NCI-H2107 treated with DMSO at 0.1 percent for 48 hours (cell line): Measurements from ENCODE around the gene ZNF79.

Experiments
- DNase-seq: peaks from one replicate; lab custom pipeline; 2025; ENCODE audit not compliant: unreplicated experiment; lab: John Stamatoyannopoulos, UW

ZNF79 gene

DNA sequence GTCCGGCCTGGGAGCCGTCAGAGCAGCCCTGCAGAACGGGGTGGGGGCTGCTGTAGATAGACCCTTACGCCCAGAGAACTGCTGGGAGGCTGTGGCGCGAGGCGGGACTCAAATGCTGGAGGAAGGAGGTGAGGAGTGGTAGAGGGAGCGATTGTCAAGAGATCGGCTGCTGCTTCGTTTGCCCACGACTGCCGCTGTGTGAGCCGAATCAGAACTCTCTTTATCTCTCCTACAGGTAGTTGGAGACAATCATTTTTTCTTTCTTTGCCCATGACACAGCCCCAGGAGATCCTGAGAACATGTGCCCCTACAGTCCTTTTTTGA is 456 bp downstream of the ZNF79 start:
- no peak for DNase-seq

DNA sequence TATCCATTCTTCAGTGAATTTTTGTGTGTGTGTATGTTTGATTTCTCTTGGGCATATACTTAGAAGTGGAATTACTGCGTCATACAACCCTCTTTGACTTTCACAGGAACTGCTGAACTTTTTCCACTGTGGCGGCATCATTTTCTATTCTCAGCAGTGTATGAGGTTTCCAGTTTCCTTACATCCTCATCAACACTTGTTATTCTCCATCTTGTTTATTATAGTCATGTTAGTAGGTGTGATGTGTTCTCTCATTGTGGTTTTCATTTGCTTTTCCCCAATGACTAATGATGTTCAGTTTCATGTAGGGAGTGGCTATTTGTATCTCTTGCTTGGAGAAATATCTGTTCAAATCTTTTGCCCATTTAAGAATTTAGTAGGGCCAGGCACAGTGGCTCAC is 2.6 kb downstream of the ZNF79 start:
- no peak for DNase-seq

DNA sequence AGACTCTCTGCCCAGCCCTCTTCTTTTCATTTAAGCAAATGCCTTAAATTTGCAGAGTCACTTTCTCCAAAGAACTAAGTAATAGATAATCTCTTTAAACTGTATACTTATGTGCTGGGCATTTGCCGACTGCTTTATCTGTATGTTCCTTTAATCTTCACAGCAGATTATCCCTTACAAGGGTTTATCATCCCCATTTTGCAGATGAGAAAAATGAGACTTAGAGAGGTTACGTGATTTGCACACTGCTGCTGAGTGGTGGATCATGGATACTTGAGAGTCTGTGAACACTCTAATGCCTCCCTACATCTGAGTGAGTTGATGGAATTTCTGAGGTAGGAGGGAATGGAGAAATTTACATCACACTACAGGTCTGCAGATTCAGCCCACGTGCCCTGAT is 4.2 kb downstream of the ZNF79 start:
- DNase-seq, result no peak

DNA sequence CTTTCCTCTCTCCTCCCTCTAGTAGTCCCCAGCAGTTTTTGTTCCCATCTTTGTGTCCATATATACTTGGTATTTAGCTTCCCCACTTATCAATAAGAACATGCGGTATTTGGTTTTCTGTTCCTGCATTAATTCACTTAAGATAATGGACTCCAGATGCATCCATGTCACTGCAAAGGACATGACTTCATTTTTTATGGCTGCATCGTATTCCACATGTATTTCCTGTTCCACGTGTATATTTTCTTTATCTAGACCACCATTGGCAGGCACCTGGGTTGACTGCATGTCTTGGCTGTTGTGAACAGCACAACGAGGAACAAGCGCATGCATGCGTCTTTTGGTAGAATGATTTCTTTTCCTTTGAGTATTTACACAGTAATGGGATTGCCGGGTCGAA is 6.2 kb downstream of the ZNF79 start:
- no peak for DNase-seq

DNA sequence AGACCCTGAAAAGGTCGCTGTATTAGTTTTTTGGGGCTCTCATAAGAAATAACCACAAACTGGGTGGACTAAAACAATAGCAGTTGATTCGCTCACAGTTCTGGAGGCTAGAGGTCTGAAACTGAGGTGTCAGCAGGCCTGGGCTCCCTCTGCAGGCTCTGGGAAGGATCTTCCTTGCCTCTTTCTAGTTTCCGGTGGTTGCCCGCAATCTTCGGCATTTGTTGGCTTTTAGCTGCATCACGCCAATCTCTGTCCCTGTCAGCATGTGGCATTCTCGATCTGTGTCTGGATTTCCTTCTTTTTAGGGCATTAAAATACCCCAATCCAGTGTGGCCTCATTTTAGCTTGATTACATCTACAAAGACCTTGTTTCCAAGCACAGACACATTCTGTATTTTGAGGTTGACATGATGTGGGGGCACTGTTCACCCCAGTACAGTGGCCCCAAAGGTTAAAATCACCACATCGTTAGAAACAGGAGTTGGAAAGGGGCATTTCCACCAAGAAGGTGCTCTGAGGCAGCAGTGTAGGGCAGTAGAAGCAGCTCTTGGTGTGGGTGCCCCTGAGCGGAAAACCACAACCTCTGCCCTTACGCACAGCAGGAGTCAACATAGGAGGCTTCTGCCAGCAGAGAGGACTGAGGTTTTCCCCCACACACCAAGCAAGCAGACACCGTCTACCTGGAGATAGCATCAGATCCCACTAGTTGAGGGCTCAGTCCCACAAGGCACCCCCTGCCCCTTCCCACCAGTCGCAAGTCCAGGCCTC is 13.5 kb downstream of the ZNF79 start:
- DNase-seq, result no peak

DNA sequence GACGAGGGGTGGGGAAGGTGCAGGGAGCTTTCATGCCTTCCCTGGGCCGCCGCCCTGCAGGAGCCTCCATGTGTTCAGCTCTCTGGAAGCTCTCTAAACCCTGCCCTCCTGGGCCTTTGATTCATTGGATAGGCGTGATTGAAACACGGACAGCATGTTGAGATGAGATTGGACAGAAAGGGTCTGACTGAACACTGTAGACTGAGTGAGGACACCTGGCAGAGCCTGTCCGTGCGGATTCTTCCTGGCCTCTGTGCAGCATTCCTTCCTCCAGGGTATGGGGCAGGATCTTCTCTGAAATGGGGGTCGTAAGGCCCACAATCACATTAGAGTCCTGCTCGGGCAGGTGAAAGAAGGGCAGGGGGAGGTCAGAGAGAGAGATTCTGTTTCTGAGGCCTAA is 14.2 kb downstream of the ZNF79 start:
- no peak for DNase-seq

DNA sequence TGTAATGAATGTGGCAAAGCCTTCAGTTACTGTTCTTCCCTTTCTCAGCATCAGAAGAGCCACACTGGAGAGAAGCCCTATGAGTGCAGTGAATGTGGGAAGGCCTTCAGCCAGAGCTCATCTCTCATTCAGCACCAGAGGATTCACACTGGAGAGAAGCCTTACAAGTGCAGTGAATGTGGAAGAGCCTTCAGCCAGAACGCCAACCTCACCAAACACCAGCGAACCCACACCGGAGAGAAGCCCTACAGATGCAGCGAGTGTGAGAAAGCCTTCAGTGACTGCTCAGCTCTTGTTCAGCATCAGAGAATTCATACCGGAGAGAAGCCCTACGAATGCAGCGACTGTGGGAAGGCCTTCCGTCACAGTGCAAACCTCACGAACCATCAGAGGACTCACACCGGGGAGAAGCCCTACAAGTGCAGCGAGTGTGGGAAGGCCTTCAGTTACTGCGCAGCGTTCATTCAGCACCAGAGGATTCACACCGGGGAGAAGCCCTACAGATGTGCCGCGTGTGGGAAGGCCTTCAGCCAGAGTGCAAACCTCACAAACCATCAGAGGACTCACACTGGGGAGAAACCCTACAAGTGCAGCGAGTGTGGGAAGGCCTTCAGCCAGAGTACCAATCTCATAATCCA is 20.2 kb downstream of the ZNF79 start:
- DNase-seq, result no peak

DNA sequence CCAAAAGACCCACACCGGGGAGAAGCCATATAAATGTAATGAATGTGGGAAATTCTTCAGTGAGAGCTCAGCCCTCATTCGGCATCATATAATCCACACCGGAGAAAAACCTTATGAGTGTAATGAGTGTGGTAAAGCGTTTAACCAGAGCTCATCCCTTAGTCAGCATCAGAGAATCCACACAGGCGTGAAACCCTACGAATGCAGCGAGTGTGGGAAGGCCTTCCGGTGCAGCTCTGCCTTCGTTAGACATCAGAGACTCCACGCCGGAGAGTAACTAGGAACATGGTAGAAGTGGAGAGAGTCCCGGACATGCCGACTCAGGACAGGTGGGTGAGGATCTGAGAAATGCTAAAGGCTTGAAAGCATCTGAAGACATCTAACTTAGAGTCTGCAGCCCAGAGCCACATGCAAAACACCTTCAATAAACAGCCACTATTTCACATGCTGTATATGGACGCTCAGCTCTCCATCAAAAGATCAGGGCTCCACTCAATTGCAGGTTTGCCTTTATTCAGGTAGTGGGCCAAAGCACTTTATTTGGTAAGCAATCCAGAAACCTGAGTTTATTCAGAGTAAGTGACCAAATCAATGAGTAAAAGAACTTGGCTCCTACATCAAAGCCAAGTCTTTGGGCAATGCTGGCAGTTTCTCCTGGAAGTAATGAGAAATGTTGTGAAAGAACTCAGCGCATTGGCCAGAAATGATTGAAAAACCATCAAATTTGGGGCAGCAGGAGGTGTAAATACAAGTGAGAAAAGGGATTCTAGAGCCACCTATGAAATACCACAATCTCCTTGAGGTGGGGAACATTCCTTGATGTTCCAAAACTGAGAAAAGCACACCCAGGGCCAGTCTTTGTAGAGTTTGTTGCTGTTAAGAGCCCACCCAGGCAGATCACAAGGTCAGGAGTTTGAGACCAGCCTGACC is 21.0 kb downstream of the ZNF79 start:
- no peak for DNase-seq

DNA sequence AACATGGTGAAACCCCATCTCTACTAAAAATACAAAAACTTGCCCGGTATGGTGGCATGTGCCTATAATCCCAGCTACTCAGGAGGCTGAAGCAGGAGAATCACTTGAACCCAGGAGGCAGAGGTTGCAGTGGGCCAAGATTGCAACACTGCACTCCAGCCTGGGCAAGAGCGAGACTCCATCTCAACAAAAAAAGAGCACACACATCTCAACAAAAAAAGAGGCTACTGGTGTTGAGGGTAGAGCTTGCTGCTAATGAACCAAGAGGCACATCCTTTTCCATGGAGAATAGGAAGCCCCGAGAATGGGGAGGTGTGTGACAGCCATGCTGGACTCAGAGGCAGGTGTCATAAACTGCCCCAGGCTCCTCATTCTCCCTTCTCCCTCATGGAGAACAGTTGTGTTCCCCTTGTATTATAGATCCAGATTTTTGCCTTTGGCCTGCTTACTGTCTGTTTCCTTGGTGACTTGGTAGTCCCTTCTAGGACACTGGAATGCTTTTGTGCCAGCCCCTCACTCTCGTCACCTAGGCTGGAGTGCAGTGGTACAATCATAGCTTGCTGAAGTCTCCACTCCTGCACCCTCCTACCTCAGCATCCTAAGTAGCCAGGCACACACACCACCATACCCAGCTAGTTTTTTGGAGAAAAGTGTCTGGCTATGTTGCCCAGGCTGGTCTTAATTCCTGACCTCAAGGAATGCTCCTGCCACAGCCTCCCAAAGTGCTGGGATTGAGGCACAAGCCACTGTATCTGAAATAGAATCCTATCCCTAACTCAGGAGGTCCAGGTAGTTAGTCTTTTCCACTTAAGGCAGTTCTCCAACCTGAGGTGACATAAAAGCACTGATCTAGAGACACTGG is 21.9 kb downstream of the ZNF79 start:
- no peak for DNase-seq

DNA sequence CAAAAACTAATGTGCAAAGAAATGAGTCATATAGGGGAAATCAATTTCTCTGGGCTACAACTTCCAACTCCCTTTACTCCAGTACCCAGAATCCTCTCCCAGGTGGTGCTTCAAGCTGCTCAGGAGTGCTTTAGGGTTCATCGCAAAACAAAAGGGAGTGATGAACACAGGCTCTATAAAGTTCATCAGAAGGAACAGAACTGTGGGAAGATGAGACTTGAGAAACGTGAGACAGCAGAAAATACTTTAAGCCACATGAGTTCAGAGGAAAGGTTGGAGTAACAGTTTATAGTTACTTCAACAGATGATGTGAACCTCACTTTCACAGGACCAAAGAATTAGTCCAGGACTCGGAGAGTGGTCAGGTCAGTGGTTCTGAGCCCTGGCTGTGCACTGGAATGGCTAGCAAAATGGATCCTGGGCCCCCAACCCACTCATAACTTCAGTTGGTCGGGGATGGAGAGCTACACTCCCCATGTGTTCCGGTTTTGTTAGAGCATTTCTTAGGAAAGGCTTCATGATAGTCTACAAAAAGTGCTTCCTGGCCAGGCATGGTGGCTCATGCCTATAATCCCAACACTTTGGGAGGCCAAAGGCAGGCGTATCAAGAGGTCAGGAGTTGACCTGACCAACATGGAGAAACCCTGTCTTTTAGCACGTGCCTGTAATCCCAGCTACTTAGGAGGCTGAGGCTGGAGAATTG is 22.7 kb downstream of the ZNF79 start:
- DNase-seq, result no peak

DNA sequence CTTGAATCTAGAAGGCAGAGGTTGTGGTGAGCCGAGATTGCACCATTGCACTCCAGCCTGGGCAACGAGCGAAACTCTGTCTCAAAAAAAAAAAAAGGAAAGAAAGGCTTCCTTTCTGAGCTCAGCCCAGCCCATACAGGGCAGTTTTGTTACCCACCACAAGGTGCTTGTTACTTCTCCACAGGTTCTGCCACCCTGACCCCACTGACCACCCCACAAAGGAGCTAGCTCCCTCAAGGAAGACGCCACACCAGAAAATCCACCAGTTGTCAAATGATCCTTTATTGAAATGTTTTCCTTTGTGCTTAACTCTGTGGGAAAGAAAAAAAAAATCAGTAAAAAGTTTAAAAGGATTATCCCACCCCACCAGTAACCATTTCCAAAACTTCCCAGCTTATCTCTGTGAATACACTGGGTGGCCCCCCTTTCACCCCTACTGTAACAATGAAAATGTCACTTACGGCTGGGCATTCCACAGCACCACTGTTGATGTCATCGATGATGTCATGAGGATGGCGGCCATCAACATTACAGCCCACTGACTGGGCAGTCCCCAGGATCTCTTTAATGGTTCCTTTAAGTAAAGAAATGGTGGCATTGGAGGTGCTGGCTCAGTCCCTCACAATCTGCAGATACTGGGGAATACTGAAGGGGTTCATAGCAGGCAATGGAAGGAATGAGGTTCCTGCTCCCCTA is 23.4 kb downstream of the ZNF79 start:
- DNase-seq, result no peak

DNA sequence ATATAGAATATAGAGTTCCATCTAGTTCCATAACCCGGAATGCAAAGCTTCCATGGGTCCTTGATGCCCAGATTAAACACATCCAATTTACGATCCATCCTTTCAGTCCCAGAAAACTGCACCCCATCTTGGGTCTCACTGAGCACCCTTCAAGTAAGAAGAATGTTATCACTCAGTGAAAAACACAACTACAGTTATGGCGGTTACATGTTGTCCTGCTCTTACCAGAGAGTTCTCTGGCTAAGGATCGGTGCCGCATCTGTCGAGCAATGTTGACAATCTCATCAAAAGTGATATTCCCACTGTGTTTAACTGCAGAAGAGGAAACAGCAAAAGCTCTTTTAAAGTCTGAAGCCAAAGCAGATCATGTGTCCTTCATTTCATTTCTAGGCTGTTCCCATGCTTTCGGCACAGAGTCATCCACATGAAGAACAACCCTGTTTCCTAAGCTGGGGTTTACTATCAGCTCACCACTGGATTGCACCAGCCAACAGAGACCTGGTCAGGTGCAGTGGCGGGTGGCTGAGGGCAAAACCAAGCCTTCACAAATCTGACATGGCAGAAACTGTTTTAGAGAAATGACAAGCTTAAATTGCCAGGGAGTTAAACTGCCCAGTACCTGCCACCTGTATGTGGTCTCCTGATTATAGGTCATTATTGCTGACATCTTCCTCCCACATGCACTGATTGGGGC is 24.1 kb downstream of the ZNF79 start:
- DNase-seq, result no peak

DNA sequence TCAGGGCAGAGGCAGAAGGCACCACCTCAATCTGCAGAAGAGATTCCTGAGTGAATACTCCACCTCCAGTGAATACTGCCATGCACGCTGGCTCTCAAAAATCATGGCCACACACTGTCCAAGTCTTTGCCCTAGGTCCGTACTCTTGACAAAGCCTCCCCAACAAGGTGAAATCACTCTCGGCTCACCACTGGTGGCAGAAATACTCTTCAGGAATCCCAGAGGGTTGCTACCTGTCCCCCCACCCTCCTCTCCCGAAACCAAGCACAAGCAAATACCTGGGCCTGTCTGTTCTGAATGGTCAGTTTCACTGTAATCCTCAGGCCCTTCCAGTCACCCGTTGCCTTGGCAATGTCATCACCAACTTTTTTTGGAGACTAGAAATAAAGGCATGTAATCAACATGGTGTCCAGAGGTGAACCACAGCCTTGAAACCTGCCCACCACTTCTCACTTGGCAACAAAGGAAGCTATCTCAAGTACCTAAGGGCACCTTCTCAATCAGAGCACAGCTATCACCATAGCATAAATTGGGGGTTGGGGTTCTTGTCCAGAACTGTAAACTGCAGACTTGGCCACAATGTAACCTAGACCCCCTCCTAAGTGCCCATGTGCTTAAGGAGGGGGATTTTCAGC is 25.3 kb downstream of the ZNF79 start:
- DNase-seq, result no peak

DNA sequence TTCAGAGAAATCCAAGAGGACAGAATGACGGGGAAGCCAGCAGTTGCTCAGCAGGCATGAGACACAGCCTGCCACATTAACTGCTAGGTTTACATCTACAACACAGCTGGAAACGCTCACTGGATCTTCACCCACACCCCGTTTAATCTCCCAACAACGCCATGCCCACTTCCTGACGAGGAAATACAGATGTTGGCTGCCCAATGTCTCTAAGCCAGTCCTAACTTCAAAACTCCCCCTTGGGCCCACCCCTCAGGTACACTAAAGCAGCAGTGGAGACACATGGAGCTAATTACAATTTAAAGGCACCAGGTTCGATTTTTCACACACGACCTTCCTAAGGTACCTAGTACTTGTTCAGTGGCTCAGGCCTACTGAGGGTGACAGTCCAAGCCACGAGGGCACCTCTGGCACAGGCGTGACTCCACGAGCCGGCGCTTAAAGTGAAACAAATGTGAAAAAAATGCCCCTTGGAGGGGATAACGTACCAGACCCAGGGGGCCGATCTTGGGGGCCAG is 26.1 kb downstream of the ZNF79 start:
- DNase-seq, result no peak

DNA sequence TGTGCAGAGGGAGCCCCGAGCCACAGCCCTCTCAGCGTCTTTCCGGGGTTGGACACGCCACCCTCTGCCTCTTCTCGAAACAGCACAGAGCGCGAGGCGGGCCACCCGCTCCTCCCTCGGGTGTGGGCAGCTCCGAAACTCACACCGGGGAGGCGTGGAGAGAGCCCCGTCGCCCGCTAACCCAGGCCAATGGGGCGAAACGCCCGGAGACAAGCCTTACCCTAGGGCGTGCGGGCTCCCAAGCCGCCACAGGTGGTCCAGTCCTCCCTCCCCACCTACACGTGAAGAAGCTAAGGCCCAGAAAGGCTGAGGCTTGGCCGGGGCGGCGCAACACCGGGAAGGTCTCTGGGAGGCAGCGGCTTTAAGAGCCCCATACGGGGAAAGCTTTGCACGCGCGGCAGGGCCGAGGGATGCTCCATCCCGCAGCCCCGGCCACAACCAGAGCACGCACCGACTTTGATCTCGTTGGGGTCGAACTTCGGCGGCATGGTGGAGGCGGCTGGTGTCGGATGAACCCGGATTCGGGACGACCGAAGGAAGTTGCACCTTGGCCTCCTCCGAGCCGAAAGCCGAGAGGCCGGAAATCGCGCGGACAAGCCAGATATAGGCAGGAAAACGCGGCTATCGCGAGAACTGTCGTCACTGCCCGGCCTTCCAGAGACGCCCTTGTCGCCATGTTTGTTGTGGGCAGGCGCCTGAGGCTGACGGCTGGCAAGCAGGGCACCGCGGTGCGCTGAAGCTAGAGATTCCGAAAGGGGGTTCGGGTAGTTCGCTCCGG is 26.8 kb downstream of the ZNF79 start, which contains the start of the genes LRSAM1 and RPL12:
Gene LRSAM1, plus strand, starts transcription at position 681 of the 778 bp plus-strand sequence. CDS start 3,018 bp downstream, outside the sequence.
Gene RPL12, minus strand, starts transcription at position 577 of the 778 bp plus-strand sequence. Its CDS starts 89 bp downstream, at position 488.
- peak; percentile 57 for DNase-seq

DNA sequence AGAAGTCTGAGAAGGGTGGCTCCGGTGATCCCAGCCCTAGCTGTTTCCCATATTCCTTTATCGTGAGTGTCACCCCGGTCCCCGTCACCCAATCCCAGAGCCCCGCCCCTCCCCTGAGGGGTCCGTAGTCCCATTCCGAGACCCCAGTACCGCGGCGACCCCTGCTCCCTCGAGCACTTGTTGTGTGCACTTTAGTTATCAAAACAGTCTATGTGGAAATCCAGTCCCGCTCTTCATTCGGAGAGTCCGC is 27.4 kb downstream of the ZNF79 start:
- no peak for DNase-seq

DNA sequence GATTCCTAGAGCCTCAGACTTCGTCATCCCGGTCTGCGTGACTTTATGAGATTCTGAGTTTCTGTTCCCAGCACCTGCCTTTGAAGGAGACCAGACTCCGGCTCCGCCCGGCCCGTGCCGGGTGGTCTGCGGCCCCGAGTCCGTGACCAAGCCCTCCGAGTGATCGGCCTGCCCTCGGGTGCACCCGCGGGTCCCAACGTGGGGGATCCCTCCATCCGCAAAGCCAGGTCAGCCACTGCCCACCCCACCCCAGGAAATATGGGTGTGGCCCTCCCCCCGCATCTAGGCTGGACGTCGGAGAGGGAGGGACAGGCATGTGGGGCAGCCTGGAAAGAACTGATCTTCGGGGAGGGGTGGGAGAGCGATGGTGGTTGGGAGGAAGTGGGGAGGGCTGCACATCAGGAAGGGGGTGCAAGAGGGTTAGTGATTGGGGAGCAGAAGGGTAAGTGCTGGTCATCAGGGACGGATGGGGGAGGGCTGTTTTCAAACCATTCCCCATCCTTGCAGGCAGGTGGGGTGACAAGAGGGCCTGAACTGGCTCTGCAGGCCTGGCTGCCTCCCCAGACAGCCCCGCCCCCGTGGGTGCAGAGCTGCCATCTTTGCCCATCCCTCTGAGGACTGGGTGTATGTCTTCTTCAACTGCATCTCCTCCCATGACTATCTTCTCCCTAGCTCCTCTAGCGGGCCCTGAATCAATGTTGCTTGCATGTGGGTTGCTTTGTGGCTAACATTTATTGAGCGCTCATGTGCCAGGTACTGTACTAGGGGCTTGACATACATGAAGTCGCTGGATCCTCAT is 27.9 kb downstream of the ZNF79 start:
- DNase-seq, result no peak
